Naive thymus-derived CD8-positive, alpha-beta T cell (primary cell): Measurements from ENCODE around the gene RPL12. TPM values are rescaled to one million over a fixed set of nuclear protein-coding genes. Genes with fewer than 3 reads are reported as not detected.
"Not testable (repeated sequence)": the region's sequence is repeated elsewhere in the genome, so short reads cannot be mapped to it uniquely, and the experiment has no call there.

ENCODE experiments used
- ATAC-seq, 2 donors: fragments of 150-1000 bp; cut with Tn5 transposase in 1 of 2; sonication (Bioruptor Pico), chemical (Tn5 transposase) in 1 of 2; 1 replicate in 1 of 2; 2 replicates in 1 of 2; pipeline ENCODE4 v1.10.0; 2021; ENCODE audit warnings: mild to moderate bottlenecking in 2 of 2, moderate library complexity in 2 of 2
- POLR2A ChIA-PET: fragments of 350-600 bp; sonication (Branson Sonifier 250); formaldehyde crosslinking; loops from one replicate; lab custom pipeline; 2021; ENCODE audit warnings: antibody characterized with exemption; lab: Charles Lee
- DNase-seq, 10 donors: peaks; one replicate each; pipeline versions ENCODE4 v3.0.0 to v3.0.0-alpha.2; 2020 to 2022
- H3K27ac Mint-ChIP-seq, 10 donors: one replicate each; pipeline ENCODE4 v1.8.0; 2020 to 2022; ENCODE audit warnings: mild to moderate bottlenecking in 10 of 10, mixed read lengths in 10 of 10, moderate library complexity in 4 of 10, inconsistent platforms in 1 of 10
- H3K27me3 Mint-ChIP-seq, 5 donors: one replicate each; pipeline ENCODE4 v1.8.0; 2021 to 2022; ENCODE audit warnings: mixed read lengths in 5 of 5
- H3K36me3 Mint-ChIP-seq, 3 donors: one replicate each; pipeline ENCODE4 v1.8.0; 2020 to 2022; ENCODE audit warnings: mixed read lengths in 3 of 3, mild to moderate bottlenecking in 2 of 3, inconsistent platforms in 1 of 3
- H3K4me1 Mint-ChIP-seq, 4 donors: one replicate each; pipeline ENCODE4 v1.8.0; 2021 to 2022; ENCODE audit warnings: mixed read lengths in 4 of 4
- H3K4me3 Mint-ChIP-seq, 10 donors: one replicate each; pipeline ENCODE4 v1.8.0; 2020 to 2022; ENCODE audit warnings: mild to moderate bottlenecking in 10 of 10, mixed read lengths in 10 of 10, moderate library complexity in 6 of 10, inconsistent platforms in 1 of 10
- H3K9me3 Mint-ChIP-seq, 9 donors: one replicate each; pipeline ENCODE4 v1.8.0; 2020 to 2022; ENCODE audit warnings: mixed read lengths in 9 of 9, mild to moderate bottlenecking in 3 of 9, inconsistent platforms in 1 of 9, moderate library complexity in 1 of 9
- polyA plus RNA-seq, 3 donors: library from polyadenylated mRNA; unstranded; fragments of 300-500 nt; fragmentation: Illumina TruSeq; gene quantifications; one replicate each; pipeline ENCODE4 v1.2.3, GENCODE V29; 2021
- total RNA-seq, 8 experiments: library from RNA in 2 of 8; stranded (reverse) in 2 of 8; gene quantifications; one replicate each; pipeline ENCODE4 v1.2.3 and lab custom pipeline; 2021 to 2026

Gene RPL12
- total and polyA plus RNA-seq, 5 experiments from 2014 or later = 1,452 to 2,420 (median 1,731) TPM

- Mint-ChIP-seq H3K4me3 (no peak overlapping the region), H3K4me1 (no peaks in the 10 kb centered on the region), H3K27me3 (no peaks in the 10 kb centered on the region), H3K36me3 (peaks cover 0 to 50% (median 2%) of the 10 kb centered on the region in 3 donors), H3K27ac (no peak overlapping the region), H3K9me3 (no peaks in the 10 kb centered on the region)
- DNase-seq (no peak), ATAC-seq (no peak)
- POLR2A ChIA-PET = interaction anchor here (0.6 kb wide), 2 partner anchors 42 to 321 kb away, joined by 3 read pairs; no protein-coding TSS in a partner anchor
Observed at GRCh38 chr9:127490535-127491230, 39.5 kb upstream of the RPL12 start.

GRCh38 chr9:127489471-127490115 is 38.4 kb upstream of the RPL12 start:
- ATAC-seq = no peak
- no peak overlapping the region for H3K27ac Mint-ChIP-seq
- H3K36me3 Mint-ChIP-seq = peaks cover 0 to 56% (median 2%) of the 10 kb centered on the region in 3 donors
- H3K4me3 Mint-ChIP-seq = no peak overlapping the region
- POLR2A ChIA-PET = interaction anchor here (0.6 kb wide), 2 partner anchors 43 to 319 kb away, joined by 3 read pairs; no protein-coding TSS in a partner anchor
- H3K9me3 Mint-ChIP-seq = no peaks in the 10 kb centered on the region
- H3K4me1 Mint-ChIP-seq = no peaks in the 10 kb centered on the region
- no peaks in the 10 kb centered on the region for H3K27me3 Mint-ChIP-seq
- DNase-seq = no peak

GRCh38 chr9:127488946-127489345 is 37.7 kb upstream of the RPL12 start:
- H3K27me3 Mint-ChIP-seq = no peaks in the 10 kb centered on the region
- H3K36me3 Mint-ChIP-seq = peaks cover 0 to 60% (median 6%) of the 10 kb centered on the region in 3 donors
- DNase-seq (no peak), ATAC-seq (no peak)
- no peaks in the 10 kb centered on the region for H3K4me1 Mint-ChIP-seq
- POLR2A ChIA-PET = no interaction called here
- H3K9me3 Mint-ChIP-seq = no peaks in the 10 kb centered on the region
- H3K27ac Mint-ChIP-seq = no peak overlapping the region
- H3K4me3 Mint-ChIP-seq = no peak overlapping the region

- Mint-ChIP-seq H3K36me3 (peaks cover 0 to 61% (median 6%) of the 10 kb centered on the region in 3 donors), H3K4me1 (no peaks in the 10 kb centered on the region), H3K27me3 (no peaks in the 10 kb centered on the region), H3K4me3 (no peak overlapping the region), H3K27ac (no peak overlapping the region), H3K9me3 (no peaks in the 10 kb centered on the region)
- ATAC-seq = no peak
- DNase-seq = no peak
- POLR2A ChIA-PET = no interaction called here
Observed at GRCh38 chr9:127485995-127486394, 34.8 kb upstream of the RPL12 start.

- Mint-ChIP-seq H3K4me3 (no peak overlapping the region), H3K27ac (no peak overlapping the region), H3K27me3 (no peaks in the 10 kb centered on the region), H3K36me3 (peaks cover 0 to 69% (median 15%) of the 10 kb centered on the region in 3 donors), H3K4me1 (no peaks in the 10 kb centered on the region), H3K9me3 (no peaks in the 10 kb centered on the region)
- DNase-seq (no peak), ATAC-seq (no peak)
- POLR2A ChIA-PET = interaction anchor here (0.7 kb wide), 1 partner anchor 175 kb away, joined by 5 read pairs; no protein-coding TSS in a partner anchor
Observed at GRCh38 chr9:127482662-127483061, 31.5 kb upstream of the RPL12 start.

GRCh38 chr9:127479507-127480081 is 28.4 kb upstream of the RPL12 start:
- H3K27ac Mint-ChIP-seq = no peak overlapping the region
- no peaks in the 10 kb centered on the region for H3K27me3 Mint-ChIP-seq
- no peaks in the 10 kb centered on the region for H3K4me1 Mint-ChIP-seq
- H3K4me3 Mint-ChIP-seq = no peak overlapping the region
- DNase-seq = no peak
- H3K9me3 Mint-ChIP-seq = no peaks in the 10 kb centered on the region
- POLR2A ChIA-PET = interaction anchor here (0.5 kb wide), 1 partner anchor 19 kb away, joined by 3 read pairs; no protein-coding TSS in a partner anchor
- no peak for ATAC-seq
- peaks cover 0 to 67% (median 17%) of the 10 kb centered on the region in 3 donors for H3K36me3 Mint-ChIP-seq

- H3K9me3 Mint-ChIP-seq = no peaks in the 10 kb centered on the region
- H3K27ac Mint-ChIP-seq = peak overlapping the region in 1 of 10 donors; percentile 53
- DNase-seq (no peak), ATAC-seq (no peak)
- POLR2A ChIA-PET = interaction anchor here (0.7 to 0.8 kb wide), 2 partner anchors 12 to 23 kb away, joined by 3 read pairs; partner anchors contain the start of genes LRSAM1 and RPL12
- no peaks in the 10 kb centered on the region for H3K27me3 Mint-ChIP-seq
- H3K36me3 Mint-ChIP-seq = peaks cover 6 to 52% (median 19%) of the 10 kb centered on the region in 3 donors
- H3K4me3 Mint-ChIP-seq = no peak overlapping the region
- no peaks in the 10 kb centered on the region for H3K4me1 Mint-ChIP-seq
Observed at GRCh38 chr9:127474592-127474991, 23.4 kb upstream of the RPL12 start.

- Mint-ChIP-seq H3K4me1 (no peaks in the 10 kb centered on the region), H3K27ac (peak overlapping the region in 1 of 10 donors; percentile 53), H3K27me3 (no peaks in the 10 kb centered on the region), H3K9me3 (no peaks in the 10 kb centered on the region), H3K4me3 (no peak overlapping the region), H3K36me3 (peaks cover 6 to 50% (median 19%) of the 10 kb centered on the region in 3 donors)
- POLR2A ChIA-PET = interaction anchor here (0.7 to 0.8 kb wide), 2 partner anchors 12 to 22 kb away, joined by 3 read pairs; partner anchors contain the start of genes LRSAM1 and RPL12
- no peak for ATAC-seq
- DNase-seq = no peak
Observed at GRCh38 chr9:127473932-127474331, 22.7 kb upstream of the RPL12 start.

GRCh38 chr9:127473501-127473900 is 22.3 kb upstream of the RPL12 start:
- Mint-ChIP-seq H3K9me3 (no peaks in the 10 kb centered on the region), H3K4me1 (no peaks in the 10 kb centered on the region), H3K27ac (no peak overlapping the region), H3K4me3 (no peak overlapping the region), H3K27me3 (no peaks in the 10 kb centered on the region), H3K36me3 (peaks cover 6 to 47% (median 15%) of the 10 kb centered on the region in 3 donors)
- ATAC-seq = no peak
- POLR2A ChIA-PET = no interaction called here
- no peak for DNase-seq

GRCh38 chr9:127470662-127471061 is 19.5 kb upstream of the RPL12 start:
- ATAC-seq = no peak
- no peaks in the 10 kb centered on the region for H3K4me1 Mint-ChIP-seq
- H3K27me3 Mint-ChIP-seq = no peaks in the 10 kb centered on the region
- H3K27ac Mint-ChIP-seq = no peak overlapping the region
- peaks cover 6 to 44% (median 14%) of the 10 kb centered on the region in 3 donors for H3K36me3 Mint-ChIP-seq
- no peaks in the 10 kb centered on the region for H3K9me3 Mint-ChIP-seq
- H3K4me3 Mint-ChIP-seq = no peak overlapping the region
- DNase-seq = no peak
- POLR2A ChIA-PET = interaction anchor here (1.0 kb wide), 1 partner anchor 19 kb away, joined by 4 read pairs; the partner anchor contains the start of gene LRSAM1

GRCh38 chr9:127467621-127468020 is 16.4 kb upstream of the RPL12 start:
- H3K27me3 Mint-ChIP-seq = no peaks in the 10 kb centered on the region
- no peak overlapping the region for H3K27ac Mint-ChIP-seq
- POLR2A ChIA-PET = no interaction called here
- peaks cover 0 to 48% (median 18%) of the 10 kb centered on the region in 3 donors for H3K36me3 Mint-ChIP-seq
- H3K9me3 Mint-ChIP-seq = no peaks in the 10 kb centered on the region
- no peak for ATAC-seq
- no peak for DNase-seq
- H3K4me1 Mint-ChIP-seq = no peaks in the 10 kb centered on the region
- no peak overlapping the region for H3K4me3 Mint-ChIP-seq

GRCh38 chr9:127466407-127466917 is 15.3 kb upstream of the RPL12 start:
- H3K27ac Mint-ChIP-seq = peak overlapping the region in 2 of 10 donors; percentile 11 to 56
- DNase-seq, H3K4me3 Mint-ChIP-seq, H3K4me1 Mint-ChIP-seq, H3K9me3 Mint-ChIP-seq, ATAC-seq, POLR2A ChIA-PET, H3K27me3 Mint-ChIP-seq: not testable (repeated sequence)
- peaks cover 0 to 58% (median 21%) of the 10 kb centered on the region in 3 donors for H3K36me3 Mint-ChIP-seq
